Hematopoietic multipotent progenitor cell treated with erythropoietin and hydrocortisone succinate and interleukin-3 and kit ligand, for 17 days (in vitro differentiated cells): ENCODE data around the gene ZSCAN23.
"Not testable (repeated sequence)": the region's sequence is repeated elsewhere in the genome, so short reads cannot be mapped to it uniquely, and the experiment has no call there.

Experiments used
- DNase-seq: peaks from one replicate; pipeline ENCODE4 v3.0.0-alpha.2; 2015; ENCODE audit warnings: low spot score

The ZSCAN23 gene

GRCh38 chr6:28443112-28443773, at the start of gene ZSCAN23:
Gene ZSCAN23 (minus strand): TSS chr6:28443491. CDS start chr6:28436266, 7,225 bp downstream.
- no peak for DNase-seq

DNA sequence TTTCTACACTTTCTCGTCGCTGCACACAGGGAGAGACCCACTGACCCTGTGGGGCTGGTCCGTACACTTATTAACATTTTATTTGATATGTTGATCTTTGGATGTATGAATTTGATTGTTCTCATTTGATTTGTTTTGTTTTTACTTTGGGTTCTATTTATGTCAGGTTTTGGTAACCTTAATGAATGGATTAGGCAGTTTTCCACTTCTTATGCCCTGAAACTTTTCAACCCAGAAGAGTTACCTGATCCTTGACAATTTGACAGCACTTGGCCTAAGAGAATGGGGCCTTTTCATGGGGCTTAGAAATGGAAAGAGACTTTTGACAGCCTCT, 48.7 kb upstream of the ZSCAN23 start:
- DNase-seq, result no peak

DNA sequence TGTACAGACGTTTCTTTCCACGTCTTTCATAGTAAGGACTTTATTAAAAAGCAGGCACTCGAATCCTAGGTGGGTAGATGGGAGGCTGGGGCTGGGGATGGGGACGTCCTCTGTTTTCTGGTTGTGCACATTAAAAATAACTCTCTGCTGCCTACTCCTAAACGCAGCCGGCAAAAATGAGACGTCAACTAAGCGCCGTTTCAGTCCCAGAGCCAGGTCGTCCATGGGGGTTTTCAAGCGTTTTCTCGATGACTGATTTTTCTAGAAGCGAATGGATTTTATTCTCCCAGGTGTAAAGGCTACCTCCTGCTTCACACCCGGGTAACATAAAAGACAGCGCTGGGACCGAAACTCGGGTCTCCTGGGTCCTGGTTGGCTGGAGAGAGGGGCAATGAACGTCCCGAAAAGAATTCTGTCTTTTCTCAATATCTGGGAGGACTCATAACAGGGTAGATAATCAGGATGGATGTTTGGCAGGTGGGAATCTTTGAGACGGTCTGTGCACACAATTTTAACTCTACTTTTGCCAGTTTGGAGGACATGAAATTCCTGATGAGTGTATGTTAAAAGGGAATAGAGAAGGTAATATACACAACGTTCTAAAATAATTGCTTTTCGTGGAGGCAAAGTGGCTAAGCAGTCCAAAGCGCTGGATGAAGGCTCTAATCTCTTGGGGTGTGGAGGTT, 47.1 kb upstream of the ZSCAN23 start:
- no peak for DNase-seq

- DNase-seq, result peak; percentile 10
Observed at GRCh38 chr6:28489366-28490204, 46.3 kb upstream of the ZSCAN23 start.

DNA sequence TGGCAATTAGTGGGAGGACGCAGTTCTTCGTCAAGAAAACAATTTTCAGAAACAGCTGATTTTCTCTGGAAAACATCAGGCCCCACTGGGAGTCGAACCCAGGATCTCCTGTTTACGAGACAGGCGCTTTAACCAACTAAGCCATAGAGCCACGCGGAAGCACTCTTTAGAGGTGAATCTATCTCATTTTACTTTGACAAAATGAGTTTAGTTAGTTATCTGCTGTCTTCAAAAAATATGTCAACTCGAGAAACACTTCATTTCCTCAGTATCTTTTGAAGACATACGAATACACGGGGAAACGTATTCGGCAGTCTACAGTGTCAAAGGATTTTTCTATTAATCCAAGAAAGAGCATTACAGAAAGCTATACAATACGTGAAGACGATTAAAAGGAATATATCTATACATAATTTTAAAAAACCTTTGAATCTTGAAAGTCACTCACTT, 45.6 kb upstream of the ZSCAN23 start:
- DNase-seq, result no peak

DNA sequence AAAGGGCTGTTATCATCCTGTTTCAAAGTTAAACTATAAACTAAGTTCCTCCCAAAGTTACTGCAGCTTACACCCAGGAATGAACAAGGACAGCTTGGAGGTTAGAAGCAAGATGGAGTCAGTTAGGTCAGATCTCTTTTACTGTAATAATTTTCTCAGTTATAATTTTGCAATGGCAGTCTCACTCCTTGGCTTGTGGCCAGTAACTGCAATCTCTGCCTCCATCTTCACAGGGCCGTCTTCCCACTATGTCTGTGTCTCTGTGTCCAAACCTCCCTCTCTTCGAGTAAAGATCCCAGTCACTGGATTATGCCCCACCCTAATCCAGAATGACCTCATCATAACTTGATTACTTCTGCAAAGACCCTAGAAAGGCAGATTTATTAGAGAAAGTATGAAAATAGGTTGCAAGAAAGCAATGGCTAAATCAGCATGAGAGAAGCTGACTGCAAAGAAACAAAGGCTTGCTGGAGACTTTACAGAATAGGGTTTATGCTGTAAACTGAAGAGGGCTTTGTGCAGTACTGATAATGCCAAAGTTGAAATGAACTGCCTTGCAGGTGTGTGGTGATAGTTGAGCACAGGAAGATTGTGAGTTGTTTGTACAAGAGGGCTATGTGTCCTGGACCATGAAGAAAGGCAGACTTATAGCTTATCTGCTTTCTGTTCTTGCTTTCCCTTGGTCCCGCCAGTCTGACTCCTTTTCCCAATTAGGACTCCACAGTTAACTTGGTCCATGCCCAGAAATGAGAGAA, 43.9 kb upstream of the ZSCAN23 start:
- no peak for DNase-seq

DNA sequence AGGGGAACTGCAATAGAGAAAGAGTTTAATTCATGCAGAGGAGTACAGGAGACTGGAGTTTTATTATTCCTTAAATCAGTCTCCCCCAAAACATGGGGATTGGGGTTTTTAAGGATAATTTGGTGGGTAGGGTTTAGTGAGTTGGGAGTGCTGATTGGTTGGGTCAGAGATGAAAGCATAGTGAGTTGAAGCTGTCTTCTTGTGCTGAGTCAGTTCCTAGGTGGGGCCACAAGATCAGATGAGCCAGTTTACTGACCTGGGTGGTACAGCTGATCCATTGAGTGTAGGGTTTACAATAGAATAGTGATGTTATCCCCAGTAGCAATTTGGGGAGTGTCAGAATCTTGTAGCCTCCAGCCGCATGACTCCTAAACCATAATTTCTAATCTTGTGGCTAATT, 43.2 kb upstream of the ZSCAN23 start:
- DNase-seq, result no peak

DNA sequence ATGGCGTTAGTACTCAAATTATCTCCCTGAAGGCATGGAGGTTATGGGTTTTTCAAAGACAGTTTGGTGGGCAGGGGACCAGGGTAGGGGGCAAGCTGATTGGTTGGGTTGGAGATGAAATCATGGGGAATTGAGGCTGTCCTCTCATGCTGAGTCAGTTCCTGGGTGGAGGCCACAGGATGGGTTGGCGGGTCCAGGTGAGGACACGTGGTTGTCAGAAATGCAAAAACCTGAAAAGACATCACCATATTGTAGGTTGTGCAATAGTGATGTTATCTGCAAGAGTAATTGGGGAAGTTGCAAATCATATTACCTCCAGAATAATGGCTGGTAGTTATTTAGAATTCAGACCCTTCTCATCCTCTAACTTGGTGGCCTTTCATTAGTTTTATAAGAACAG, 42.2 kb upstream of the ZSCAN23 start:
- DNase-seq, result no peak

DNA sequence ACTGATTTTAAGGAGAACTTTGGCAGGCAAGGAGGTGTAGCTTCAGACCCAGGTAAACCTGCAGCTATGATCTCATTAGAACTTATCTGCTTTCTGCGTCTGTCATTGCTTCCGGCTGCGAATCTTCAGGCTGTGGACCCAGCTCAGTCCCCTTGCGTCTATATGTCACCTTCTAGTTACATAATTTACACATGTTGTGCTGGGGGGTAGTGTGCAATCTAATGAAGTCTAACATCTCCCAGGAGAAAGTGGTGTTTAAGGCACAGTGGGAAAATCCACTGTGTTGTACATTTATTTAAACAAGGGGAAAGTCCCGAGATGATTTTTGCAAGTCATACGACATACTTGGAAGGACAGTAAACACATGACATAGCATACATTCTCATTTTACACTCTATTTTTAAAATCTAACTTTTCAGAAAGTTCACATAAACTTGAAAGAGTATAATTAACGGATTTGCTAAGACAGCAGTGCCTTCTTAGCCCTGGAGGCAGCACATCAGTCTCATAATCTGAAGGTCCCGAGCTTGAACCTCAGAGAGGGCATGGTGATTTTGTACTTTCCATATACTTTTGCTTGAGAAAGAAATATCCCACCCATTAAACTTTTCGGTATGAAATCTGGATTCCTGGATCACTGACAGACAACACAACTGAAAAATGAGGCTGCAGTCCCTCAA, 37.1 kb upstream of the ZSCAN23 start:
- DNase-seq, result no peak

- no peak for DNase-seq
Observed at GRCh38 chr6:28478518-28478917, 35.2 kb upstream of the ZSCAN23 start.

DNA sequence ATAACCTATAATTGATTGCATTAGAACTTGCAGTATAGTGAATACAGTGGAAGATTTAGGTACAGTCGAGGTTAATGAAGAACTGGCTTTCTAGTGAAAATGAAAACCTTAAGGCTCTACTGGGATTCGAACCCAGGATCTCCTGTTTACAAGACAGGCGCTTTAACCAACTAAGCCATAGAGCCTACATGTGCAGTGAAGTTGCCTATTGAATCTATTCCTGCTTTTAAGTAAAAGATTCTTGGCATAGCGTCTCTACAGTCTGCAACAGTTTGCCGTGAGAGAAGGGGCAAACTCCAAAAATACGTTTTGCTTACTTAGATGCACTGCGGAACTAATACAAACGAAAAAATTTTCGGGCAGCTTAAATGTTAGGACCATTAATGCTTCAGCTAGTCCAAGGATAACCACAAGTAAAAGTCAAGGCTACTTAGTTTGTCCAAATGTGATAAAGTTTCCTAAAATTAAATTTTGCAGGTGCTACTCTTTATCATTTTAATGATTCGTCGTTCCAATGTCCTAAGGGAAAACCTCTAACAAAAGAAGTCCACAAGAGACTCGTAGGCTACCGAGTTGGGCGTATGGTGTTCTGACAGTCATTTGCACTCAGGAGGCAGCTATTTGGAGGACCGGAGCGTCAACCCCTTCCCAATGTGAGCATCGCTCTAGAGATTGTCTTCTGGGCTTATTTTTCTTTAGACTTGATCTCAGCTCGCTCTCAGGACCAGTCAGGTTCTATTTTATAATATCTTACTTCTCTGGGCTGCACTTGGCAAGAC, 31.3 kb upstream of the ZSCAN23 start:
- DNase-seq, result no peak

- not testable (repeated sequence) for DNase-seq
Observed at GRCh38 chr6:28469153-28469745, 26.0 kb upstream of the ZSCAN23 start.

- DNase-seq, result no peak
Observed at GRCh38 chr6:28468056-28468455, 24.8 kb upstream of the ZSCAN23 start.

DNA sequence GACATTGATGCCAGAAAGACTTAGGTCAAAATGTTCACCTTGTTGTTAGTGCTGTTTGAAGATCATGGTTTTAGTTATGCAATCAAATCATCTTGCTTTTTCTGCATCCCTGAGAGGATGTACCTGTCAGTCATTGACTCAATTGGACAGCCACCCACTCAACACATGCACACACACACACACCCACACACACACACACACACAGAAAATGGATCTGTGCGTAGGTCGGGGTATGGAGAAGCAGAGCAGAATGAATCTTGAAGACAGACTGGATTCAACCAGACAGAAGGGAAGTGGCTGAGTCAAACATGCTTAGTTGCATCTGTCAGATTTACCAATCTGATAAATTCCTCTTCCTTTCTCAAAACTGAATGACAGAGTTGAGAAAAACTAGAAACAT, 19.1 kb upstream of the ZSCAN23 start:
- DNase-seq, result no peak

DNA sequence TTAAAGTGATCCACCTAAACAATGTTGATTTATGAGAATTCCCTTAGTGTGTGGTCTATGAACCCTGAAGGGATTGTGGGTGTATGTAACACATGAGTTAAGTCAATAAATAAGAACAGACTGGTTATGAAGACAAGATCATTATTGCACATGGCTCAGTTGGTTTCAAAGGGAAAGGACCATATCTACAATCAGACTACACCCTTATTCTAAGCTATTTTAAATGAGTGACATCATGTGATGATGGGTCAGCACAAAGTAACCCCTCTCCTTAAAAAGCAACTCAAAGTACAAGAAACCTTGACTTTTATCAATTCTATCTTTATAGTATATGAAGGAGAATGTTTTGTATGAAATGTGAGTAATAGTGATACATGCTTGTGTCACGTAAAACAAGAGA, 15.3 kb upstream of the ZSCAN23 start:
- no peak for DNase-seq

- DNase-seq, result no peak
Observed at GRCh38 chr6:28449056-28449455, 5.8 kb upstream of the ZSCAN23 start.

- DNase-seq, result not testable (repeated sequence)
Observed at GRCh38 chr6:28447512-28447906, 4.2 kb upstream of the ZSCAN23 start.

GRCh38 chr6:28446818-28447511, 3.7 kb upstream of the ZSCAN23 start:
- no peak for DNase-seq

GRCh38 chr6:28444759-28445158, 1.5 kb upstream of the ZSCAN23 start:
- not testable (repeated sequence) for DNase-seq

- no peak for DNase-seq
Observed at GRCh38 chr6:28442586-28442985, 705 bp downstream of the ZSCAN23 start.
